Breast epithelium (tissue), 4 donors: ENCODE data around the gene TCF3. TPM values are rescaled to one million over a fixed set of nuclear protein-coding genes. Genes with fewer than 3 reads are reported as not detected.

Experiments used
- DNase-seq, 2 donors: peaks; one replicate each; pipeline ENCODE4 v3.0.0-alpha.2; 2019; ENCODE audit warnings: low spot score in 2 of 2
- H3K27ac ChIP-seq, 2 donors: fragments of 200-600 bp; sonication (generic) in 1 of 2; one replicate each; pipeline ENCODE4 v1.5.1; 2016 to 2019; ENCODE audit warnings: mild to moderate bottlenecking in 1 of 2
- H3K27me3 ChIP-seq, 2 donors: fragments of 200-600 bp; sonication (generic) in 1 of 2; one replicate each; pipeline versions ENCODE4 v1.5.1 to v1.6.0; 2017 to 2019; ENCODE audit warnings: control low read depth in 1 of 2, mild to moderate bottlenecking in 1 of 2
- H3K36me3 ChIP-seq: fragments of 200-600 bp; one replicate; pipeline ENCODE4 v1.5.1; 2019
- H3K4me1 ChIP-seq, 2 donors: fragments of 200-600 bp; sonication (generic); one replicate each; pipeline ENCODE4 v1.5.1; 2016 to 2019; ENCODE audit warnings: control low read depth in 1 of 2
- H3K4me3 ChIP-seq, 3 donors: fragments of 200-600 bp; sonication (generic); 1 replicate in 2 of 3; 2 replicates in 1 of 3; pipeline ENCODE4 v1.5.1; 2016 to 2019; ENCODE audit warnings: mild to moderate bottlenecking in 3 of 3, moderate library complexity in 2 of 3
- H3K9me3 ChIP-seq, 2 donors: fragments of 200-600 bp; sonication (generic) in 1 of 2; one replicate each; pipeline ENCODE4 v1.5.1; 2016 to 2019; ENCODE audit warnings: control low read depth in 1 of 2
- CTCF ChIP-seq, 3 donors: fragments of 450-650 bp; IDR thresholded peaks; one replicate each; pipeline ENCODE4 v1.5.1; 2016 to 2017; ENCODE audit warnings: antibody characterized with exemption in 3 of 3, mild to moderate bottlenecking in 3 of 3, moderate library complexity in 3 of 3
- POLR2A ChIP-seq: fragments of 450-650 bp; IDR thresholded peaks from one replicate; pipeline ENCODE4 v1.6.1; 2016; ENCODE audit warnings: antibody characterized with exemption, mild to moderate bottlenecking, moderate library complexity
- POLR2AphosphoS5 ChIP-seq, 3 donors: sonication (generic); formaldehyde crosslinking; IDR thresholded peaks; one replicate each; pipeline ENCODE4 v1.6.1; 2017; ENCODE audit warnings: antibody characterized with exemption in 3 of 3
- intact Hi-C: fragments of 100-400 bp; cut with DNase I; formaldehyde crosslinking; loops from one replicate; pipeline ENCODE4 v1.15.1; 2023; ENCODE audit warnings: low total_unique reads
- total RNA-seq, 3 donors: library from RNA; depleted of rRNA; stranded (reverse); fragments of >200 nt; gene quantifications; one replicate each; pipeline ENCODE4 v1.1.0, GENCODE V29; 2016

The TCF3 gene
- total RNA-seq, 3 donors from 2014 or later = 38.6 to 45.3 (median 42.3) TPM

- no peaks in the 10 kb centered on the region for H3K36me3 ChIP-seq
- no peak for TF ChIP-seq POLR2AphosphoS5 (IDR thresholded peaks at IDR 0.05)
- no peak for TF ChIP-seq CTCF (IDR thresholded peaks at IDR 0.05)
- no peak for TF ChIP-seq POLR2A
Measured at GRCh38 chr19:1631557-1632100, 20.8 kb downstream of the TCF3 start.

GRCh38 chr19:1630811-1631210, 21.6 kb downstream of the TCF3 start:
- no peak overlapping the region for H3K27ac ChIP-seq
- H3K9me3 ChIP-seq = no peaks in the 10 kb centered on the region
- no peak for TF ChIP-seq POLR2AphosphoS5 (IDR thresholded peaks at IDR 0.05)
- no peak for TF ChIP-seq POLR2A
- no peak for TF ChIP-seq CTCF (IDR thresholded peaks at IDR 0.05)
- intact Hi-C loops = no loop called here
- no peak overlapping the region for H3K4me3 ChIP-seq
- H3K4me1 ChIP-seq = no peaks in the 10 kb centered on the region
- no peaks in the 10 kb centered on the region for H3K27me3 ChIP-seq
- no peaks in the 10 kb centered on the region for H3K36me3 ChIP-seq
- DNase-seq = no peak

More at GRCh38 chr19:1631557-1632100, 20.8 kb downstream of the TCF3 start:
- Histone ChIP-seq H3K4me1 (no peaks in the 10 kb centered on the region), H3K4me3 (no peak overlapping the region), H3K27ac (no peak overlapping the region), H3K9me3 (no peaks in the 10 kb centered on the region), H3K27me3 (no peaks in the 10 kb centered on the region)
- intact Hi-C loops = no loop called here
- no peak for DNase-seq

GRCh38 chr19:1630012-1630411, 22.4 kb downstream of the TCF3 start:
- DNase-seq = no peak
- no peak overlapping the region for H3K27ac ChIP-seq
- TF ChIP-seq CTCF (IDR thresholded peaks at IDR 0.05) (no peak), POLR2AphosphoS5 (IDR thresholded peaks at IDR 0.05) (no peak), POLR2A (no peak)
- no peaks in the 10 kb centered on the region for H3K27me3 ChIP-seq
- H3K36me3 ChIP-seq = no peaks in the 10 kb centered on the region
- intact Hi-C loops = no loop called here
- no peak overlapping the region for H3K4me3 ChIP-seq
- no peaks in the 10 kb centered on the region for H3K4me1 ChIP-seq
- no peaks in the 10 kb centered on the region for H3K9me3 ChIP-seq

GRCh38 chr19:1629256-1629808, 23.1 kb downstream of the TCF3 start:
- Histone ChIP-seq H3K36me3 (no peaks in the 10 kb centered on the region), H3K4me3 (no peak overlapping the region), H3K4me1 (no peaks in the 10 kb centered on the region), H3K9me3 (no peaks in the 10 kb centered on the region), H3K27me3 (no peaks in the 10 kb centered on the region), H3K27ac (no peak overlapping the region)
- intact Hi-C loops = no loop called here
- DNase-seq = no peak
- no peak for TF ChIP-seq POLR2AphosphoS5 (IDR thresholded peaks at IDR 0.05)
- TF ChIP-seq POLR2A = no peak
- no peak for TF ChIP-seq CTCF (IDR thresholded peaks at IDR 0.05)

GRCh38 chr19:1627194-1627593, 25.2 kb downstream of the TCF3 start:
- no peak overlapping the region for H3K27ac ChIP-seq
- no peaks in the 10 kb centered on the region for H3K27me3 ChIP-seq
- intact Hi-C loops = no loop called here
- H3K4me1 ChIP-seq = no peaks in the 10 kb centered on the region
- H3K4me3 ChIP-seq = no peak overlapping the region
- no peaks in the 10 kb centered on the region for H3K36me3 ChIP-seq
- TF ChIP-seq POLR2AphosphoS5 (IDR thresholded peaks at IDR 0.05) (no peak), CTCF (IDR thresholded peaks at IDR 0.05) (no peak), POLR2A (no peak)
- no peaks in the 10 kb centered on the region for H3K9me3 ChIP-seq
- no peak for DNase-seq
